GM12872 (cell line): ENCODE data around the gene HDAC1.

ENCODE experiments used
- TF ChIP-seq, protein P1 (sequence below): IDR thresholded peaks from 3 replicates; pipeline ENCODE4 v1.5.1; 2011; ENCODE audit warnings: low read depth, mild to moderate bottlenecking, low read length, moderate library complexity; ENCODE audit not compliant: insufficient read depth

The HDAC1 gene

DNA sequence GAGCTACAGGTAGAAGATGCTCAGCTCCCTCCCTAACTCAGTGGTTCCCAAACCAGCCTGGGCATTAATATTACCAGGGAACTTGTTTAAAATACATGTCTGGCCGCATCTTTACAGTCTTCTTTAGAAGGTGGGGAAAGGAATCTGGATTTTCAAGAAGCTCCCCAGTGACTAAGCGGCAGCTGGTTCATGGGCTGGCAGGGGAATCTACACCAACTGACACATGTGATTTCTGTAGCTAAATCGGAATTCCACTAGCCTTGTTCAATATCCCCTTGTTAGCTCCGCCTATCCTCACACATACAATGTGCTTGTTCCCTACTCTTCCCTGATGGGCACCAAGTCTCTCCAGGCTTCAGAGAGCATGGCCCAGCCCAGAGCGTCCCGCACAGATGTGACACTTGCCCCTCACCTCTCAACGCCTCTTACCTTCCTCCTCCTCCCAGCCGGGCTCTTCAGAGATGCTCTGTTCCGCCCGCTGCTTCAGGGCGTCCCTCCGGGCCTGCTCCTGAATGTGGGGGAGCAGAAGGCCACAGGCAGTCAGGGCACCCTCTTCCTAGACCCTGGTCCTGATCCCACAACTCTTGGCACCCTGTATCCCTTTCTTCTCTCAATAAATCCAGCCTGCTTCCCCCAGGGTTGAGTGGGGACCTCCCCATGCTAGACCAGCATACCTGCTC is 85.8 kb downstream of the HDAC1 start:
- TF ChIP-seq, protein P1, sequence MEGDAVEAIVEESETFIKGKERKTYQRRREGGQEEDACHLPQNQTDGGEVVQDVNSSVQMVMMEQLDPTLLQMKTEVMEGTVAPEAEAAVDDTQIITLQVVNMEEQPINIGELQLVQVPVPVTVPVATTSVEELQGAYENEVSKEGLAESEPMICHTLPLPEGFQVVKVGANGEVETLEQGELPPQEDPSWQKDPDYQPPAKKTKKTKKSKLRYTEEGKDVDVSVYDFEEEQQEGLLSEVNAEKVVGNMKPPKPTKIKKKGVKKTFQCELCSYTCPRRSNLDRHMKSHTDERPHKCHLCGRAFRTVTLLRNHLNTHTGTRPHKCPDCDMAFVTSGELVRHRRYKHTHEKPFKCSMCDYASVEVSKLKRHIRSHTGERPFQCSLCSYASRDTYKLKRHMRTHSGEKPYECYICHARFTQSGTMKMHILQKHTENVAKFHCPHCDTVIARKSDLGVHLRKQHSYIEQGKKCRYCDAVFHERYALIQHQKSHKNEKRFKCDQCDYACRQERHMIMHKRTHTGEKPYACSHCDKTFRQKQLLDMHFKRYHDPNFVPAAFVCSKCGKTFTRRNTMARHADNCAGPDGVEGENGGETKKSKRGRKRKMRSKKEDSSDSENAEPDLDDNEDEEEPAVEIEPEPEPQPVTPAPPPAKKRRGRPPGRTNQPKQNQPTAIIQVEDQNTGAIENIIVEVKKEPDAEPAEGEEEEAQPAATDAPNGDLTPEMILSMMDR, result no peak

DNA sequence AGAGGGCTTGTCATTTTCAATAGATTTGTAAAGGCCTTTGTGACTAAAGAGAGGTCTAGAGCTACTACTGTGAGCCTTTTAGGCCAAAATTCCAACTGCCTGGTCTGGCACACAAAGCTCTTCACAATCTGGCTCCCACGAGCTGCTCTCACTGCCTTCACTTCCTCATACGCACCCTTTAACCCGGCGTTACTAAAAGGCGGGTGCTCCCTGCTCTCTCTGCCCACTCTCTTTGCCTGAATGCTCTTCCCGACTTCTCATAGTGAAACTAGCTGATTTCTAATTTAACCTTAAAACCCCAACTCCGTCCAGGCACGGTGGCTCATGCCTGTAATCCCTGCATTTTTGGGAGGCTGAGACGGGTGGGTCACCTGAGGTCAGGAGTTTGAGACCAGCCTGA is 88.2 kb downstream of the HDAC1 start:
- TF ChIP-seq, protein P1, result no peak
